ENCODE data around the gene KCNJ12.
"Not testable (repeated sequence)": the region's sequence is repeated elsewhere in the genome, so short reads cannot be mapped to it uniquely, and the experiment has no call there.

KCNJ12 gene

DNA sequence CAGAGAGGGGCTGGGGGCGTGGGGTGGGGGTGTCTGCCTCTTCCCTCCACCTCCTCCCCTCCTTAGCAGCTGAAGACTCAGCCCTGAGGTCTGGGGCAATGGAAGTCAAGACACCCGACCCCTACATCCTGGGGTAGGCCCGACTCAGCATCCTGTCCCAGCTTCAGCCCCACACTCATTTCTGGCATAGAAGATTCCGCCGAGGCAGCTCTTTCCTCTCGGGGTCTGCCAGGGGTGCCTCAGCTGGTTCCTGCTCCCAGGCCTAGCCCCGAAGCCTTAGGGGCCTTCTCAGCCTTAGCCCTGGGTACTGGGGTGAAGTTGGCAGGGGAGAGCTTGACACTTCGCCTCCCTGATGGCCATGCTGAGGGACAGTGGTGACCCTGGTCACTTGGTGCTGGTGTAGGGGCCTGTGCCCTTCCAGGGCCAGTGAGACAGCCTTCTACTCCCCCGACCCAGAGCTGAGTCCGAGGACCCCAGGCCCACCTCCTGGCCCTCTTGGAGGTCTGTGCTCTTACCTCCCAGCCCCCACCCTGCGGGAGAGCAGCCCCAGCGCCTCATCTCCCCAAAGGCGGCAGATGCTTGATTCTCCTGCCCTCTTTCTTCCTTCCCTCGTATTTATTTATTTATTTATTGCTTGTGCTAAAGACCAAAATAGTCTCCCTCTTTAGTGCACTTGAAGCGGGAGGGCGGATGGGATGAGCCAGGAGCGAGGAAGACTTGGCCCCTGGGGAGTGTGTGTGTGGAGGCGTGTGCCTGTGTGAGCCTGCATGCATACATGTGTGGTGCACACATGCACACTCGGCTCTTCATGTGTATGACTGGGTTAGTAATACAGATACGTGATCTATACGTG lies 42.5 kb downstream of the KCNJ12 start:
- in situ Hi-C loops (cut with MboI; ENCODE audit: low sequenced_read_pairs) = no loop called here

- in situ Hi-C loops (cut with MboI; ENCODE audit: low sequenced_read_pairs) = no loop called here
Measured at GRCh38 chr17:21419299-21420239, 43.4 kb downstream of the KCNJ12 start.

- in situ Hi-C loops (cut with MboI; ENCODE audit: low sequenced_read_pairs) = not testable (repeated sequence)
Measured at GRCh38 chr17:21420503-21421090, 44.4 kb downstream of the KCNJ12 start.

DNA sequence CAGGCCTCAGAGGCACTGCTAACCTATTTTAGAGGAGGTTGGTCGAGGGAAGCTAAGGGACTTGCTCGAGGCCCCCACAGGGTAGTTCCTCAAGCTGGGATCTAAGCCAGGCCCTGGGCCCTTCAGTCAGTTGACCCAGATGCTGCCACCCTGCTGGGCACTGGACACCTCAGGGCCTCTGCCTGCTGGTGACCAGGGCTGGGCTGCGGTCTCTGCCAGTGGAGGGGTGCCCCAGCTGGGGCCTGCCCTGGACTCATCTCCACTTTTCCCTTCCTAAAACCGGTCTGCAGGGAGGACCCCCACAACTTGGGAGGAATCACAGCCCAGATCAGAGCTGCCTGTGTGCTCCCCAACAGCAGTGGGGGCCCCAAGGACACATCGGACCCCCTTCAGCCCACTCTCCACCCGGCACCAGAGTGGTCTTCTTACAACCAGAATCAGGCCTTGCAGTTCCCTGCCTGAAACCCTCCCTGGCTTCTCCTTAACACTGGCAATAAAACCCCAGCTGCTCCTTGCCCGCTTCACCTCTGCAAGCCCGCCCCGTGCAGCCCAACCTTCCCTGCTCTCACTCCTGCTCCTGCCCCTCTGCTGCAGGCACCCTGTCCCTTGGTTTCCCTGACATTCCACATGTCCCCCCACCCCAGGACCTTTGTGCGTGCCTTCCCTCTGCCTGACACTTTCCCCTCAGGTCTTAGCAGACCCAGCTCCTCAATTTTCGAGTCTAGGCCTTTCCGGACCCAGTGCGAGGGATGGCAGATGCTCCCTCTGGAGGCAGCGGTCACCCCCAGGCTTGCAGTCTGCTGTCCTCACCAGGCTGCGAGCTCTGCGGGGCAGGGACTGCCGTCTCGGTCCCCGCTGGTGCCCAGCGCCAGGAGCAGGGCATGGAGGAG lies 45.5 kb downstream of the KCNJ12 start:
- in situ Hi-C loops (cut with MboI; ENCODE audit: low sequenced_read_pairs) = not testable (repeated sequence)

GRCh38 chr17:21422311-21423189 lies 46.4 kb downstream of the KCNJ12 start:
- in situ Hi-C loops (cut with MboI; ENCODE audit: low sequenced_read_pairs) = not testable (repeated sequence)

- in situ Hi-C loops (cut with MboI; ENCODE audit: low sequenced_read_pairs) = not testable (repeated sequence)
Measured at GRCh38 chr17:21423190-21423493, 47.0 kb downstream of the KCNJ12 start.

DNA sequence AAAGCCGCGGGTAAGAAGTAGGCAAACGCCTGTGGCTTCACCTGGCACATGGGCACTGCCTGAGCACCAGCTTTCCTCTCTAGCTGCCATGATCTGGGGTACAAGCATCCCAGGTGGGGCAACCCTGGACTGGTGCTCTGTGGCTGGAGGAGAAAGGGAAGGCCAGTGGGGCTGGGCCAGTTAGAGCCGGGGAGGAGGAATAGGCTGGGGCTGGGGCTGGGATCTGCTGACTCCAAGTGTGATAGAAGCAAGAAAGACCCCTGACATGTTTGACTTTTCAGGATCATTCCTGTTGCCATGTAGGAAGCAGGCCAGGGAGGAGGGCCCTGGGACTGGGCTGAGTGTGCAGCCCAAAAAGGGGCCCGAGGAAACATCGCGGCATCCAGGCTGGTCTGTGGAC lies 48.5 kb downstream of the KCNJ12 start:
- in situ Hi-C loops (cut with MboI; ENCODE audit: low sequenced_read_pairs) = not testable (repeated sequence)

- in situ Hi-C loops (cut with MboI; ENCODE audit: low sequenced_read_pairs) = no loop called here
Measured at GRCh38 chr17:21425321-21425720, 49.2 kb downstream of the KCNJ12 start.

- in situ Hi-C loops (cut with MboI; ENCODE audit: low sequenced_read_pairs) = no loop called here
Measured at GRCh38 chr17:21425736-21426135, 49.6 kb downstream of the KCNJ12 start.

- in situ Hi-C loops (cut with MboI; ENCODE audit: low sequenced_read_pairs) = not testable (repeated sequence)
Measured at GRCh38 chr17:21426246-21426645, 50.1 kb downstream of the KCNJ12 start.

DNA sequence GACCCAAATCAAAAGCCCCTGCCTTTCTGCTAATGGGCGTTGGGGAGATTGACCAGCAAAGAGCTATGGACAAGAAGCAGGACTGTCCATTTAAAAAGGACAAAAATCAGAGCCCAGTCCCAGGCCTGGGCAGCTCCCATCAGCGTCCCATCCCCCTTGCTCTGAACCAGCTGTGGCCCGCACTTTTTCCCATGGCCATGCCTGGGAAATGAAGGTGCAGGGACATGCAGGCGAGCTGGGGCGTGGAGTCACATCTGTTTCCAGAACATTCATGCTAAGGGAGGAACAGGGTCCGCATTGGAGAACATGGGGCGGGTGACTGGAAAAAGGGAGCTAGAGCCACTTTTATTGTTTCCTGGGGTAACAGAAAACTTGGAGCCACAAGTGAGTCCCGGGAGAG lies 50.7 kb downstream of the KCNJ12 start:
- in situ Hi-C loops (cut with MboI; ENCODE audit: low sequenced_read_pairs) = not testable (repeated sequence)

DNA sequence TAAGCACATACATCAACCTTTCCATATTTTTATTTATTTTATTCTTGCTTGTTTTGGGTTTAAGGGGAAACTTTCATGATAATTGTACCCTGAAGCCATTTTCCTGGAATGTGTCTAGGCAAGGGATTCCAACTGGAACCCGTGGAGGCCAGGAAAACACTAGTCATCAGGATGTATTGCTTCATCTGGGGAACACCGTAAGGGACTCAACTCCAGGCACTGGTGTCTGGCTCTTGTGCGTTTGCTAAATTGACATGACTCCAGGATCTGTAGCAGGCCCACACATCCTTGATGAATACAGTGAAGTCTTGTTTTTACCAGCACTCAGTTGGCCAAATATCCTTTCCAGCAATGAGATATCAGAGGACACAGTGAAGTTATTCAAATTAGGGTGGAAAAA lies 51.6 kb downstream of the KCNJ12 start:
- in situ Hi-C loops (cut with MboI; ENCODE audit: low sequenced_read_pairs) = not testable (repeated sequence)

DNA sequence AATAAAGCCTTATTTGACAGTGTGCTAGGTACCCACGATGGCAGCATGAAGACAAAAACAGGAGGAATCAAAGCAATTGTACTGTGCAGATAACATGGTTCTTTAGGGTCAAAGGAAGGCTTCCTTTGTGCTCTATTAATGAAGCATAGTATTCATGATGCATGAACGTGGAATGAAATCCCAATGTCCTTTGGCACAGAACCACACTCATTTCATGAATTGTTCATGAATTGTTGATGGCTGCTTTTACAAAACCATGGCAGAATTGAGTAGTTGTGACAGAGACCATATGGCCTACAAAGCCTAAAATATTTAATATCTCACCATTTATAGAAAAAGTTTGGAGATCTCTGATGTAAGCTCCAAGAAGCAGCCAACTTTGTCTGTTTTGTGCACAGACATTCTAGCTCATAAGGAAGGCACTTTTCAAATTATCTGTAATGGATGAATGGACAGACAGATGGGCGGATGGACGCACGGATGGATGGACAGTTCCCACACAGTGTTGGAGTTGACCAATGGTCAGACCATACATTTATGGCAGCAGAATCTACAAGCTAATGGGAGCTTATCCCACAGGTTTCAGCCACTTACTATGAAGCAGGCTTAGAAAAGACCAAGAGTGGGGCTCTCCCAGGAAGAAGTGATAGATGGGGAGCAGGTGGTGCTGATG lies 52.7 kb downstream of the KCNJ12 start:
- in situ Hi-C loops (cut with MboI; ENCODE audit: low sequenced_read_pairs) = not testable (repeated sequence)

- in situ Hi-C loops (cut with MboI; ENCODE audit: low sequenced_read_pairs) = not testable (repeated sequence)
Measured at GRCh38 chr17:21429921-21430628, 53.9 kb downstream of the KCNJ12 start.

- in situ Hi-C loops (cut with MboI; ENCODE audit: low sequenced_read_pairs) = not testable (repeated sequence)
Measured at GRCh38 chr17:21433971-21434370, 57.8 kb downstream of the KCNJ12 start.

DNA sequence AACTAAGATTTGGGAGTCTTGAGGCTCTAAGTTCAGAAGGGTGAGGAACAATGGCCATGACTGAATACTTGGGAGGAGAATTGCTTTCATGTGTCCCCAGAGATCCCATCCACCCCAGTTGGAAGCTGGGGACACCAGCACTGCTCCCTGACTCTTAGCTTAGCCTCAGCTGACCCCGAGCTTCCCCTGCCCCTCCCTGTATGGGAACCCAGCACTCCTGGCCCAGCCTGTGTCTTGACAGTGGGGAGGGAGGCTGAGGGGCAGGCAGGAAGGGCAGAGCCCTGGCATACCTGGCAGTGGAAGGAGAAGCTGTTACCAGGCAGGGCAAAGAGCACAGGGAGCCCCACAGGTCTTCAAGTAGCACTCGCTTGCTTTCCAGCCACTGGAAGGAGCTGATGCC lies 58.8 kb downstream of the KCNJ12 start:
- in situ Hi-C loops (cut with MboI; ENCODE audit: low sequenced_read_pairs) = not testable (repeated sequence)

GRCh38 chr17:21436481-21436880 lies 60.3 kb downstream of the KCNJ12 start:
- in situ Hi-C loops (cut with MboI; ENCODE audit: low sequenced_read_pairs) = not testable (repeated sequence)

Data from hTERT RPE-1 (cell line).